CD4-positive, alpha-beta T cell treated with Interleukin-4 for 4 hours (primary cell): ENCODE data around the gene TFDP2.
"Not testable (repeated sequence)": the region's sequence is repeated elsewhere in the genome, so short reads cannot be mapped to it uniquely, and the experiment has no call there.

Experiments
- DNase-seq: peaks from one replicate; pipeline ENCODE4 v3.0.0-alpha.2; 2020

TFDP2 gene

GRCh38 chr3:142013326-142013980 is 135.9 kb downstream of the TFDP2 start:
- no peak for DNase-seq

DNA sequence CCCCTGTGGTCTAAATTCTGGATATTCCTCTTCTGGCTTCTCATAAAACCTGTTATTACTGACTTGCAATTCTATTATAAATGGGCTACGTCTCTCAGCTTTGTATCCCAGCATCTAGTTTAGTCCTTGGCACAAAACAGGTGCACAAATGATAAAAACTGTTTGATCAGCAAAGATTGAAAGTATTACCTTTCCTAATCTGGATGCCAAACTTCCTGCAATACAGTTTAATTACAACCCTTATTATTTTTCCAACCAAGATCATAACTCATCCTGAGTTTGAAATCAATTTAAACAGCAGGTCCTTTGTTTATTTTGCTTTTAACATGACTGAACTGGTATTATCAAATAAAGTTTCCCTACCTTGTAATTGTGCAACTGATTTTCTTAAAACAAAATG is 140.3 kb downstream of the TFDP2 start:
- no peak for DNase-seq

DNA sequence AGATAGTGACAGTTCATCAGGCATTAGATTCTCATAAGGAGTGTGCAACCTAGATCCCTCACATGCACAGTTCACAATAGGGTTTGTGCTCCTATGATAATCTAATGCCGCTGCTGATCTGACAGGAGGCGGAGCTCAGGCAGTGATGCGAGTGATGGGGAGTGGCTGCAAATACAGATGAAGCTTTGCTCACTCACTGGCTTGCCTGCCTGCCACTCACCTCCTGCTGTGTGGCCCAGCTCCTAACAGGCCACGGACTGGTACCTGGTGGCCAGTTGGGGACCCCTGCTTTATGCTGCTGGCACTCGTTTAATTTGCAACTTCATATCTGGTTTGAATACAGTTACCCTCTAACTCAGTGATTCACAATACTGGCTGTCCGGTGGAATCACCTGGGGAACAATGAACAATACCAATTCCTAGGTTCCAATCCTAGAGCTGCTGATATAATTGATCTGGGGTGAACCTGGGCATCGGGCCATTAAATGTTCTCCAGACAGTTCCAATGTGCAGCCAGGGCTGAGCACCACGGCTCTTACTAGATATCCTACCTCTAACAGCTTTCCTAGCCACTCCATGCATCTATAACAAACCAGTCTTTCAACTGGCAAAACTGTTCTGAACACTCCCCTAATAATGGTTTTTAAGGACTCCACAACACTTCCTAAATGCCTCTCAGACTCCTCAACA is 141.5 kb downstream of the TFDP2 start:
- DNase-seq: no peak

DNA sequence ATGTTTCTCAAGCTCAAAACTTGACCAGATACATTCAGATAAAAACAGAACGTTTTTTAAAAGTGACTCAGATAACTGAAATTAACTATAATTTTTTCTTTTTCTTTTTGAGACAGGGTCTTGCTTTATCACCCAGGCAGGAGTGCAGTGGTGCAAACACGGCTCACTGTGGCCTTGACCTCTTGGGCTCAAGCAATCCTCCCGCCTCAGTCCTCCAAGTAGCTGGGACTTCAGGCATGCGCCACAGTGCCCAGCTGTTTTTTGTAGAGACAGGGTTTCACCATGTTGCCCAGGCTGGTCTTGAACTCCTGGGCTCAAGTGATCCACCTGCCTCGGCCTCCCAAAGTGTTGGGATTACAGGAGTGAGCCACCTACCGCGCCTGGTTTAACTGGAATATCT is 144.4 kb downstream of the TFDP2 start:
- not testable (repeated sequence) for DNase-seq

DNA sequence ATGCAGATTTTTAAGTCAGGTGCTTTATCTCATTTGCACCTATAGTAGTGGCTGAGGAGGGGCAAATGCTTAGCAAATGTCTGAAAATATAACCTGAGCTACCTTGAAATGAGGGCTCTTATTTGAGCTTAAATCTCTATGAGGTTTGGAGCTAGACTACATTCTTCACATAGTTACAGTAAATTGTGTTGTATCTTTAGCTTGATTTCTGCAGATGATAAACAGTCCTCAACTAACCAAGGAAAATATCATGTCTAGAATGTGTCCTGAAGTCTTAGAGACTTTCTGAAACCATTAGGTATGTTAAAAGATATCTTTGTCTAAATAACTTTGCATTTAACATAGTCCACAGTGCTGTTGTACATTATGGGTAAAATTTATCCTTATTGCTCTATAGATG is 145.3 kb downstream of the TFDP2 start:
- no peak for DNase-seq

DNA sequence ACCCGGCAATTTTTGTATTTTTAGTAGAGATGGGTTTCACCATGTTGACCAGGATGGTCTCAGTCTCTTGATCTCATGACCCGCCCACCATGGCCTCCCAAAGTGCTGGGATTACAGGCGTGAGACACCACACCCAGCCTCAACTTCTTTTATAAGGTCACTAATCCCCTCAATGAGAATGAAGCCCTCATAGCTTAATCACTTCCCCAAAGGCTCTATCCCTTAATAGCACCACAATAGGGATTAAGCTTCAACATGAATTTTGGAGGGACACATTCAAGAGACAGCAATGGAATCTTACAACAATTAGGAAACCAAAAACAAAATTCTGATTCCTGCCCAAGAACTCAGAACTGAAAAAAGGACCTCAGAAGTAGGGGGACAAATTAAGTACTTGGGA is 146.1 kb downstream of the TFDP2 start:
- no peak for DNase-seq

DNA sequence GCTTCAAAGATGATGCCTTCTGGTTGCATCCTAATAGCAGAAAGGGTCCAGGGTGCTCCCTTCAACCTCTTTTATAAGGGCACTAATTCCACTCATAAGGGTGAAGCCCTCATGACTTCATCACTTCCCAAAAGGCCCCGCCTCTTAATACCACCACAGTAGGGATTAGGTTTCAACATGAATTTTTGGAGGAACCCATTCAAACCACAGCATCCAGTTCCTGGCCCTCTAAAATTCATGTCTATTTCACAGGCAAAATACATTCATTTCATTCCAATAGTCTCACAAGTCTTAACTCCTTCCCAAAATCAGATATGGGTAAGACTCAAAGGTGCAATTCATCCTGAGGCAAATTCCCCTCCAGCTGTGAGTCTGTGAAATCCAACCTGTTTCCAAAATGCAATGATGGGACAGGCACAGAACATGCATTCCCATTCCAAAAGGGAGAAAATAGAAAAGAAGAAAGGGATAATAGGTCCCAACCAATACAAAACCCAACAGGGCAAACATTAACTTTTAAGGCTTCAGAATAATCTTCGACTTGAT is 148.9 kb downstream of the TFDP2 start:
- DNase-seq: no peak

DNA sequence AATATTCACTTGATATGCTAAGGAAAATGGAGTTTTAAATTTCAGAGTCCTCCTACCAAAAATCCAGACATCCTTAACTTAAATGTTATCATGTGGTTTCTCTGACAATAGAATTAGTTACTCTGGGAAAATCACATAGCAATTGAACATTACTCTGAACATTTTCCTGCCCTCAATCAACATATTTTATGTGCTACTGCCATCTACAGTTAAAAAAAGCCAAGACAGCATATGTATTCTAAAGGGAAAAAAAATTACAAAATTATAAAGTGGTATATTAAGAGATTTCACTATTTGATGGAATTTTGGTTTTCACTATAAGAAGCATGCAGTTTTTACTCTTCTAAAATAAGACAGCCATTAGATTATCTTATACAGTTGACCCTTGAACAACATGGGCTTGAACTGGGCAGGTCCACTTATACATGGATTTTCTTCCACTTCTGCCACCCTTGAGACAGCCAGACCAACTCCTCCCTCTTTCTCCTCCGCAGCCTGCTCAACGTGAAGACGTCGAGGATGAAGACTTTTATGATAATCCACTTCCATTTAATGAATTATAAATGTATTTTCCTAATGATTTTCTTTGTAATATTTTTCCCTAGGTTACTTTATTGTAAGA is 150.6 kb downstream of the TFDP2 start:
- no peak for DNase-seq

DNA sequence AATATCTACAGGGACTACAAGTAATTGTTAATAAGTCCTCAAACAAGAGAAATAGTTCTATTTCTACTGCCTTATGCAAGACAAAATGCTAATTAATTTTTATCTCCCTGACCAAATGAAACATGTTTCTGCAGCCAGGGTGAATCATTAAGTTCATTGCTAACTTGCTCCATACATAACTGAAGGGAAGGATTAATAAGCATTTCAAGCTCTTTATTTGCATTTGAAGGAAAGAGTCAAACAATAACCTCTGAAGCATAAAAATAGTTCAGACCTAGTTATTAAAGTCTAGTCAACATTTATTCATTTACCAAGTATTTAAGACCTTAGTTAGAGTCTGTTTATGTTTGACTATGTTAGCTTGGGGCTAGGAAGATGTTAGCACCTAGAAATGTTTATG is 152.9 kb downstream of the TFDP2 start:
- DNase-seq: no peak

- DNase-seq: no peak
These were observed 154.5 kb downstream of the TFDP2 start for GRCh38 chr3:141994856-141995255.

- DNase-seq: no peak
These were observed 156.8 kb downstream of the TFDP2 start for GRCh38 chr3:141992512-141992911.

GRCh38 chr3:141986548-141987107 is 162.7 kb downstream of the TFDP2 start:
- no peak for DNase-seq

DNA sequence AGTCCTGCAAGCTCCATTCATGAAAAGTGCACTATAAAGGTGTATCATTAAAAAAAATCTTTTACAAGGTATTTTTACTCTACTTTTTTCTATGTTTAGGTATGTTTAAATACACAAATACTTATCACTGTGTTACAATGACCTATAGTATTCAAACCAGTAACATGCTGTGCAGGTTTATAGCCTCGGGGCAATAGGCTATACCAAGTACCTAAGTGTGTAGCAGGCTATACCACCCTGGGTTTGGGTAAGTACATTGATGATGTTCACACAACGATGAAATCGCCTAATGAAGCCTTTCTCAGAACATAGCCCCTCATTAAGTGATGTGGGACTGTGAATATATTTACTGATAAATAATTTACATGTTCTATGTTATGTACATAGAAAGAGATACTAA is 168.3 kb downstream of the TFDP2 start:
- DNase-seq: no peak

DNA sequence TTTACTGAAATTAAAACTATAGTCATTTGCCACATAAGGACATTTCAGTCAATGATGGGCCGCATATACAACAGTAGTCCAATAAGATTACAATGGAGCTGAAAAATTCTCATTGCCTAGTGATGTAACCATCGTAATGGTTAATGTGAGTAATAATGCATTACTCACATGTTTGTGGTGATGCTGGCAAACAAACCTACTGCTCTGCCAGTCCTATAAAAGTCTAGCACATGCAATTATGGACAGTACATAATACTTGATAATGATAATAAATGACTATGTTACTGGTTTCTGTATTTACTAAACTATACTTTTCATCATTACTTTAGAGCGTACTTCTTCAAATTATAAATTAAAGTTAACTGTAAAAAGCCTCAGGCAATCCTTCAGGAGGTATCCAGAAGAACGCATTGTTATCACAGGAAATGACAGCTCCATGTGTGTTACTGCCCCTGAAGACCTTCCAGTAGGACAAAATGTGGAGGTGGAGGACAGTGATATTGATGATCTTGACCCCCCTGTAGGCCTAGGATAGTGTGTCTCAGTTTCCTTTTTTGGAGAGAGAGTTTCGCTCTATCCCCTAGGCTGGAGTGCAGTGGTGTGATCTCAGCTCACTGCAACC is 170.2 kb downstream of the TFDP2 start:
- DNase-seq: no peak

GRCh38 chr3:141974777-141975176 is 174.6 kb downstream of the TFDP2 start:
- not testable (repeated sequence) for DNase-seq

- no peak for DNase-seq
These were observed 176.9 kb downstream of the TFDP2 start for GRCh38 chr3:141972399-141972798.

GRCh38 chr3:141971571-141971970 is 177.8 kb downstream of the TFDP2 start:
- DNase-seq: no peak

DNA sequence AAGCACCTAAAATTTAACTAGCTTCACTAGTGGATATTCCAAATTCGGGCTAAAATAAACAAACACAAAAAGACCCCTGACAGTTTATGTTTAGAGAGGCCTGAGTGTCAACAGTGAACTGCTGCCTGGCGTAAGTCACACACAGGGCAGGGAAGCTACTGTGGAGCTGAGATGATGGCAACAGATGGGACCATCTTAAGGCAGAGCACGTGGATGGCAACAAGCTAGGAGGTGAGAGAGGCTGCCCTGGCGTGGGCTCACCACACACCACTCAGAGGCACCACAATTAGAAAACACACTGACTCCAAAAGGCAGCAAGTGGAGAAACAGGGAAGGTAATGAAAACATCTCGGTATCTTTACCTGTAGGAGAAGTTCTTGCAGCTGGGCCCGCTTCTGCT is 179.6 kb downstream of the TFDP2 start:
- DNase-seq: no peak

GRCh38 chr3:141965471-141965870 is 183.9 kb downstream of the TFDP2 start:
- DNase-seq: no peak

DNA sequence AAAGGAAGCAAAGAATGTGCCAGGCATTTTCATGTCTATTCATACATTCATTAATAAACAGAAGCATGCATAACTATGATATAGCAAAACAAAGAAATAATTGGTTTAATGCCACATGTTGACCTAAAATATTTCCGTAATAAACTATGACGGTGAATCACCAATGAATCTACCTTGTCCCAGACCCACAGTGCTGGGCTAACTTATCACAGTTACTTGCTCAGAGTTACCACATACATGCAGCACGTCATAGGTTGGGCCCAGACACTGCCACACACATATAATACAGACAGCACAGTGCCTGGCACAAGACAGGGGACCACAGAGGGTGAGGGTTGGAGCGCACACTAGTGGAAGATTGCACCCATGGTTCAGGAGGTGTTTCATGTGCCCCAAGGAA is 186.0 kb downstream of the TFDP2 start:
- no peak for DNase-seq

- no peak for DNase-seq
These were observed 188.6 kb downstream of the TFDP2 start for GRCh38 chr3:141960731-141961130.

DNA sequence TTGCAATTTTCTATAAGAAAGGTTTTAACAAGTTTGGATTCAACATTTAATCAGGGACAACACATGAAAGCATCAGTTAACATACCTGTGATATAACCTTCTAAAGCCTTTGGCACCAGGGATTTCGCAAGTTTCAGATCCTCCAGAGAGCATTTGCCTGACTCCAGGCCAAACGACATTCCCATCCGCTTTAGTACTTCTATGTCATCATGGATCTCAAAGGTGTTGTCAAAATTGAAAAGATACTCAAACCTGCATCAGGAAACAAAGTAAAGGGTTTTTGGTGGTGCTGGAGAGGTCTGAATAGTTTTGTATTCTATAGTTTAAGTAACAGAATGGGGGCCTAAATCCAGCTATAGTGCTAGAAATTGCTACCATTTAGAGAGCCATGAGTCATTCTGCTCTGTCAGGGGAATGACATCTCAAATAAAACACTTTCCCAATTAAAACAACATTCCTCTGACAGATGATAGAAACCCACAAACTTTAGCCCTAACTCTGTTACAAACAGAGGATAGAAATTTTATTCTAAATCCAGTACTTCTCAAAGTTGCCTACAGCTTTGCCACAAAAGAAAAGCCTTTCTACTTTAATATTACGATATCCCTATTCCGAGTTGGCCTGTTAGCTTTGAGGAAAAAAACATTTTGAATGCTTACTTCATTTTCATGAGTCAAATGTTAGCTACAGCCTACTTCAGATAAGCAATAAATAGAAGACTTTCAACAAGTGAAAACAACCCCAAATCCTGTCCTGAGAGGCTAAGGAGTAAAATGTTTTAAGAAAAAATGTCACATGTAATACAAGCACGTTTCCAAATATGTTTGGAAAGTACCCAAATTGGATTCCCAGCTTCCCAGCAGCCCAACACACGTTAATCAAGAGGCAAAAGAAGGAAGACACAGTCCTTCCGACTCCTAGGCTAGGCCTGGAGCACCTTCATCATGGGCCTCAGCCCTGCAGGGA is 189.5 kb downstream of the TFDP2 start:
- DNase-seq: no peak
